Measurements from ENCODE around the gene PLCG2. TPM values are rescaled to one million over a fixed set of nuclear protein-coding genes. Genes with fewer than 3 reads are reported as not detected.
"Not testable (repeated sequence)": the region's sequence is repeated elsewhere in the genome, so short reads cannot be mapped to it uniquely, and the experiment has no call there.

The PLCG2 gene
- total RNA-seq, 2 experiments from 2014 or later = 7.0 to 7.6 TPM

DNA sequence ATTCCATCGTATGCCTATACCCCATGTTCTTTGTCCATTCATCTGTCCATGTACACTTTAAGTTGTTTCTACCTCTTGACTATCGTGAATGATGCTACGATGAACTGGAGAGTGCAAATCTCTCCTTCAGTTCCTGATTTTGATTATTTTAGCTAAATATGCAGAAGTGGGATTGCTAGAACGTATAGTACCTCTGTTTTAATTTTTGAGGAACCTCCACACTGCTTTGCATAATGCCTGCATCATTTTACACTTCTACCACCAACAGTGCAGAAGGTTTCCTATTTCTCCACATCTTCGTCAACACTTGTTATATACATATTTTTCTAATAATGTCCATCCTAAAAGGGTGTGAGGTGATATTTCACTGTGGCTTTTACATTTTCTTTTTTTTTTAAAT is 188.3 kb downstream of the PLCG2 start:
- Mint-ChIP-seq H3K27me3 (peaks cover 31% of the 10 kb centered on the region), H3K4me1 (no peaks in the 10 kb centered on the region), H3K4me3 (no peak overlapping the region), H3K9me3 (ENCODE audit: low read depth) (peaks cover 11% of the 10 kb centered on the region), H3K27ac (no peak overlapping the region), H3K36me3 (ENCODE audit: low read depth) (no peaks in the 10 kb centered on the region)
- intact Hi-C loops (cut with DNase I, micrococcal nuclease) = no loop called here
- ATAC-seq = no peak
- no peak for DNase-seq
- ChIA-PET CTCF (no interaction called here), POLR2A (no interaction called here)

DNA sequence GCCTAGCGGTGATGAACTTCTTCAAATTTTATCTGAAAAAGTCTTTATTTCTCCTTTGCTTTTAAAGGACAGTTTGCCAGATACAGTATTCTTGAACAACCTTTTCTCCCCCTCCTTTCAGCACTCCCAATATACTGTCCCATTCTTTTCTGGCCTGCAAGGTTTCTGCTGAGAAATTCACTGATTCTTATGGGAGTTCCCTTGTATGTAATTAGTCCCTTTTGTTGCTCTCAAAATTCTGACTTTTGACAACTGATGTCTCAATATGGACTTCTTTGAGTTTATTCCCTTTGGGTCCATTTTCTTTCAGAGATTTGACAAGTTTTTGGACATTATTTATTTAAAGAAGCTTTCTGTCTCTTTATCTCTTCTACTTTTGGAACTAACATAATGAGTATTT is 192.8 kb downstream of the PLCG2 start:
- no peak for ATAC-seq
- intact Hi-C loops (cut with DNase I, micrococcal nuclease) = no loop called here
- H3K4me1 Mint-ChIP-seq = no peaks in the 10 kb centered on the region
- H3K4me3 Mint-ChIP-seq = no peak overlapping the region
- no peak overlapping the region for H3K27ac Mint-ChIP-seq
- peaks cover 21% of the 10 kb centered on the region for H3K27me3 Mint-ChIP-seq
- peaks cover 2% of the 10 kb centered on the region for H3K36me3 Mint-ChIP-seq (ENCODE audit: low read depth)
- CTCF ChIA-PET = interaction anchor here (0.6 kb wide), 1 partner anchor 258 kb away, joined by 3 read pairs; no protein-coding TSS in a partner anchor
- peaks cover 13% of the 10 kb centered on the region for H3K9me3 Mint-ChIP-seq (ENCODE audit: low read depth)
- DNase-seq = no peak
- POLR2A ChIA-PET = no interaction called here

DNA sequence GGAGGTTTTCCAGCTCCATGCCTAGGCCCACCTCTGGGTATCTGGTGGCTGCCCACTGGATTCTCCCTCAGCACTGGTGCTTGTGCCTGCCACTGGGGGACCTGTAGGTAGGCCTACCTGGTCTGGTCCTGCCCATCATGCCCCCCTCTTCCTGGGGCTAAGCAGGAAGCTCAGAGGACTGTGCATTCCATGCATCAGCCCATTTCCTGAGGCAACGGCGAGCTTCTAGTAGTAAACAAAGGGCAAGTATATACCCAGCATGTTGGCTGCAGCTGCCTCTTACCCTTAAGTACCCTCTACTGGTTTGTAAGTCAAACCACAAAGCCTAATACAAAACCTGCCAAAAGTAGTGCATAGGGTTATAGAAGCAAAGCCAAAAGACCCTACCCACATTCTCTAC is 194.6 kb downstream of the PLCG2 start:
- ChIA-PET POLR2A (no interaction called here), CTCF (interaction anchor here (0.8 kb wide), 1 partner anchor 256 kb away, joined by 3 read pairs; no protein-coding TSS in a partner anchor)
- H3K4me3 Mint-ChIP-seq = no peak overlapping the region
- peaks cover 2% of the 10 kb centered on the region for H3K36me3 Mint-ChIP-seq (ENCODE audit: low read depth)
- intact Hi-C loops (cut with DNase I, micrococcal nuclease) = no loop called here
- no peaks in the 10 kb centered on the region for H3K4me1 Mint-ChIP-seq
- ATAC-seq (no peak), DNase-seq (no peak)
- H3K27ac Mint-ChIP-seq = no peak overlapping the region
- peaks cover 15% of the 10 kb centered on the region for H3K27me3 Mint-ChIP-seq
- peaks cover 16% of the 10 kb centered on the region for H3K9me3 Mint-ChIP-seq (ENCODE audit: low read depth)

DNA sequence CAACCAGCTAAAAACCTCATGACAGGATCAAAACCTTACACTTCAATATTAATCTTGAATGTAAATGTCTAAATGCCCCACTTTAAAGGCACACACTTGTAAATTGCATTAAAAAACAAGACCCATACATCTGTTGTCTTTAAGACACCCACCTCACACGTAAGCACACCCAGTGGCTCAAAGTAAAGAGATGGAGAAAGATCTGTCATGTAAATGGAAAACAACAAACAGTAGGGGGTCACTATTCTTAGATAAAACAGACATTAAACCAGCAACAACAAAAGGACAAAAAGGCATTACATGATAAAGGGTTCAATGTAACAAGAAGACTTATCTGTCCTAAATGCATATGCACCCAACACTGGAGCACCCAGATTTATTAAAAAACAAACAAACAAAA is 196.5 kb downstream of the PLCG2 start:
- H3K27ac Mint-ChIP-seq = no peak overlapping the region
- intact Hi-C loops (cut with DNase I, micrococcal nuclease) = no loop called here
- H3K36me3 Mint-ChIP-seq (ENCODE audit: low read depth) = peaks cover 2% of the 10 kb centered on the region
- H3K27me3 Mint-ChIP-seq = peaks cover 10% of the 10 kb centered on the region
- peaks cover 15% of the 10 kb centered on the region for H3K9me3 Mint-ChIP-seq (ENCODE audit: low read depth)
- H3K4me1 Mint-ChIP-seq = no peaks in the 10 kb centered on the region
- H3K4me3 Mint-ChIP-seq = no peak overlapping the region
- CTCF ChIA-PET = no interaction called here
- ATAC-seq = no peak
- POLR2A ChIA-PET = no interaction called here
- no peak for DNase-seq

DNA sequence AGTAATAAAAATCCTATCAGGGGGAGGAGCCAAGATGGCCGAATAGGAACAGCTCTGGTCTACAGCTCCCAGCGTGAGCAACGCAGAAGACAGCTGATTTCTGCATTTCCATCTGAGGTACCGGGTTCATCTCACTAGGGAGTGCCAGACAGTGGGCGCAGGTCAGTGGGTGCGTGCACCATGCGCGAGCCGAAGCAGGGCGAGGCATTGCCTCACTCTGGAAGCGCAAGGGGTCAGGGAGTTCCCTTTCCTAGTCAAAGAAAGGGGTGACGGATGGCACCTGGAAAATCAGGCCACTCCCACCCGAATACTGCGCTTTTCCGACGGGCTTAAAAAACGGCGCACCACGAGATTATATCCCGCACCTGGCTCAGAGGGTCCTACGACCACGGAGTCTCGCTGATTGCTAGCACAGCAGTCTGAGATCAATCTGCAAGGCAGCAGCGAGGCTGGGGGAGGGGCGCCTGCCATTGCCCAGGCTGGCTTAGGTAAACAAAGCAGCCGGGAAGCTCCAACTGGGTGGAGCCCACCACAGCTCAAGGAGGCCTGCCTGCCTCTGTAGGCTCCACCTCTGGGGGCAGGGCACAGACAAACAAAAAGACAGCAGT is 198.3 kb downstream of the PLCG2 start:
- CTCF ChIA-PET; H3K27me3 Mint-ChIP-seq; ATAC-seq; H3K27ac Mint-ChIP-seq; H3K9me3 Mint-ChIP-seq (ENCODE audit: low read depth); POLR2A ChIA-PET; H3K4me1 Mint-ChIP-seq; DNase-seq; H3K36me3 Mint-ChIP-seq (ENCODE audit: low read depth); intact Hi-C loops (cut with DNase I, micrococcal nuclease); H3K4me3 Mint-ChIP-seq: not testable (repeated sequence)

DNA sequence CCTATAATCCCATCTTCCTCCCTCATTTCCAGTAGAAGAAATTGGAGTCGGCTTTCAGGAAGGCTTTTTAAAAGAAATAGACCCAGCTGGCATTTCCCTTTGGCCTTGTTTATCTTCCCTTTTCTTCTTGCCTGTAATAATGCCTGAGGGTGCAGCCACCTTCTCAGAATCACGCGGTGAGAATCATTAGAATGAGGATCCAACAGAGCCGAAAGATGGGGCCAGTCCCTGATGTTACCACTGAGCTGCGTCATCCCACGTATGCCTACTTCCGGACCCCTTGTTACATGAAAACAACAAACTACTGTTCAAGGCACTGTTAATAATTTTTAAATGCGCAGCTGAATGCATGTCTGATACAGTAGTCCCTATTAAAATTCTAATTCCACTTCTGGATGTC is 208.0 kb downstream of the PLCG2 start:
- Mint-ChIP-seq H3K27ac (no peak overlapping the region), H3K36me3 (ENCODE audit: low read depth) (no peaks in the 10 kb centered on the region), H3K4me1 (no peaks in the 10 kb centered on the region), H3K27me3 (peaks cover 6% of the 10 kb centered on the region), H3K9me3 (ENCODE audit: low read depth) (no peaks in the 10 kb centered on the region), H3K4me3 (no peak overlapping the region)
- DNase-seq (no peak), ATAC-seq (no peak)
- POLR2A ChIA-PET = no interaction called here
- intact Hi-C loops (cut with DNase I, micrococcal nuclease) = no loop called here
- CTCF ChIA-PET = interaction anchor here (0.6 kb wide), 1 partner anchor 500 kb away, joined by 3 read pairs; no protein-coding TSS in a partner anchor

DNA sequence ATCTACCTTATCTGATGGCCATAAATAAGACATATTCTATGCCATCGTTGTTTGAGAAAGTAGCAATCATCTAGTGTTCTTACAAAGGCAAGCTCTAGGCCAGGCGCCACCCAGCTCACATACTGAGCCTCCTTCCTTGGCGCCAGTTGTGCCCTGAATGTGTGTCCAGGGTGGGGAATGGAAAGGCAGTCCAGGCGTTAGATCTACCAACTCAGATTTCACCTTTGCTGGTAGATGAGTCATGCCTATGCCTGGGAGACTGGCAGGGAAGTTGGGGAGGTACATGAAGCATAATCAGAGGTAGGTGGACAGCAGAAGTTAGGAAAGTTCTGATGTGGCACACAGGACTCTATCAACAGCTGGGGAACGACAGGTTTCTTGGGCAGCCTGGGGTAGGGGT is 208.6 kb downstream of the PLCG2 start:
- ATAC-seq (no peak), DNase-seq (no peak)
- Mint-ChIP-seq H3K4me3 (no peak overlapping the region), H3K27me3 (peaks cover 6% of the 10 kb centered on the region), H3K4me1 (no peaks in the 10 kb centered on the region), H3K36me3 (ENCODE audit: low read depth) (no peaks in the 10 kb centered on the region), H3K9me3 (ENCODE audit: low read depth) (no peaks in the 10 kb centered on the region), H3K27ac (no peak overlapping the region)
- ChIA-PET CTCF (interaction anchor here (0.6 kb wide), 1 partner anchor 500 kb away, joined by 3 read pairs; no protein-coding TSS in a partner anchor), POLR2A (no interaction called here)
- intact Hi-C loops (cut with DNase I, micrococcal nuclease) = no loop called here

DNA sequence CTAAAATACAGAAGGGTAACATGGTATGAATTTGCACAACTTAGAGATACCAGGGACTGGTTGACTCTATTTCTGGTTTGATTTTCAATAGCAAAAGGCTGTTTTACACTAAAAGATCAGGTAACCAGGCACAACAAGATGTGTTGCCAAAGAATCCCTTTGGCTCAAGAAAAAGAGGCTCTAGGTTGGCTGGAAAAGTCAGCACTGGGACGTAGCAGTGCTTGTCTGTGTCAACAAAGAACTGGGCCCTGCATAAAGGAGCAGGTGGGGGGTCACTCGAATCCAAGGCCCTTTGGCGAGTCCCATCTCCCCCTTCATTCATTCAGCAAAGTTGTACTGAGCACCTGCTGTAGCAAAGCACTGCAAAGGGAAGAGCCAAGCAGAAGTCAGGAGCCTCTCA is 213.8 kb downstream of the PLCG2 start:
- no peak overlapping the region for H3K27ac Mint-ChIP-seq
- no peaks in the 10 kb centered on the region for H3K27me3 Mint-ChIP-seq
- POLR2A ChIA-PET = no interaction called here
- H3K4me1 Mint-ChIP-seq = no peaks in the 10 kb centered on the region
- intact Hi-C loops (cut with DNase I, micrococcal nuclease) = no loop called here
- ATAC-seq (no peak), DNase-seq (no peak)
- H3K4me3 Mint-ChIP-seq = no peak overlapping the region
- peaks cover 2% of the 10 kb centered on the region for H3K36me3 Mint-ChIP-seq (ENCODE audit: low read depth)
- H3K9me3 Mint-ChIP-seq (ENCODE audit: low read depth) = no peaks in the 10 kb centered on the region
- CTCF ChIA-PET = no interaction called here

DNA sequence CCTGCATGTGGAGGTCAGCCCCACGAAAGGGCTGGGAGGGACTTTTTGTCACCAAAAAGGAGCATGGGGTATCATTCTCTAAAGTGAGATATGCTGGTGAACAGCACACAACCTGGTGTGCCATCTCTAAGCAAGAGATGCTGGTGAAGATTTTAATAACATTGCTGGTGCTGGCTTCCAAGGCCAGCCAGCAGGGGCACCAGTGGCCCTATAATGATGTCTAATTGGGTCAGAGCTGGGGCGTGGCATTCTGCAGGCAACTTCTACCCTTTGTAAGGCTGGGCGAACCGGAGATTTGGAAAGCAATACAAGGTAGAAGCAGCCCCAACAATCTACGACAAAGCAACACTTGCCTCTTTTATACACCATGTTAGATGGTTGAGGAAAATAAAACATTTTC is 215.4 kb downstream of the PLCG2 start:
- Mint-ChIP-seq H3K4me1 (no peaks in the 10 kb centered on the region), H3K27me3 (no peaks in the 10 kb centered on the region), H3K36me3 (ENCODE audit: low read depth) (peaks cover 10% of the 10 kb centered on the region), H3K9me3 (ENCODE audit: low read depth) (no peaks in the 10 kb centered on the region), H3K4me3 (no peak overlapping the region), H3K27ac (no peak overlapping the region)
- peak; percentile 42 for ATAC-seq
- peak; percentile 17 for DNase-seq
- POLR2A ChIA-PET = no interaction called here
- intact Hi-C loops (cut with DNase I, micrococcal nuclease) = no loop called here
- CTCF ChIA-PET = interaction anchor here (0.7 to 1.3 kb wide), 2 partner anchors 51 to 236 kb away, joined by 3 to 5 read pairs; no protein-coding TSS in a partner anchor

DNA sequence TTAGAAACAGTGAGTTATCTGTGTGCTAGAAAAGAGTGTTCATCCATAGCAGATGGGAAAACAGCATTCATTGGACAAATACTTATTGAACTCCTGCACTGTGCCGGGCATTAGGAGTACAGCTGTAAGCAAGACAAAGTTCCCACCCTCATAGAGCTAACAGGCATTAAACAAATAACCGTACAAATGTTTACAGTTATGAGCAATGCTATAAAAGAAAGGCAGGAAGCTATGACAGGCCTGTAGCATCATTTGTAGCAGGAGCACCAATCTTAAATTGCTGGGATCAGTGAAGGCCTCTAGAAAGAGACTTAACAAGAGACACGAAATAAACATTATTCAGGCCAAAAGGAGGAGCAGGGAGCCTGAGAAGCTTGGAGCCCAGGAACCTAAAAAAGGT is 216.6 kb downstream of the PLCG2 start:
- peaks cover 16% of the 10 kb centered on the region for H3K36me3 Mint-ChIP-seq (ENCODE audit: low read depth)
- ChIA-PET CTCF (no interaction called here), POLR2A (interaction anchor here (0.7 kb wide), 1 partner anchor 229 kb away, joined by 3 read pairs; no protein-coding TSS in a partner anchor)
- H3K4me3 Mint-ChIP-seq = no peak overlapping the region
- intact Hi-C loops (cut with DNase I, micrococcal nuclease) = no loop called here
- no peaks in the 10 kb centered on the region for H3K4me1 Mint-ChIP-seq
- H3K27me3 Mint-ChIP-seq = no peaks in the 10 kb centered on the region
- ATAC-seq (no peak), DNase-seq (no peak)
- H3K27ac Mint-ChIP-seq = no peak overlapping the region
- H3K9me3 Mint-ChIP-seq (ENCODE audit: low read depth) = no peaks in the 10 kb centered on the region

DNA sequence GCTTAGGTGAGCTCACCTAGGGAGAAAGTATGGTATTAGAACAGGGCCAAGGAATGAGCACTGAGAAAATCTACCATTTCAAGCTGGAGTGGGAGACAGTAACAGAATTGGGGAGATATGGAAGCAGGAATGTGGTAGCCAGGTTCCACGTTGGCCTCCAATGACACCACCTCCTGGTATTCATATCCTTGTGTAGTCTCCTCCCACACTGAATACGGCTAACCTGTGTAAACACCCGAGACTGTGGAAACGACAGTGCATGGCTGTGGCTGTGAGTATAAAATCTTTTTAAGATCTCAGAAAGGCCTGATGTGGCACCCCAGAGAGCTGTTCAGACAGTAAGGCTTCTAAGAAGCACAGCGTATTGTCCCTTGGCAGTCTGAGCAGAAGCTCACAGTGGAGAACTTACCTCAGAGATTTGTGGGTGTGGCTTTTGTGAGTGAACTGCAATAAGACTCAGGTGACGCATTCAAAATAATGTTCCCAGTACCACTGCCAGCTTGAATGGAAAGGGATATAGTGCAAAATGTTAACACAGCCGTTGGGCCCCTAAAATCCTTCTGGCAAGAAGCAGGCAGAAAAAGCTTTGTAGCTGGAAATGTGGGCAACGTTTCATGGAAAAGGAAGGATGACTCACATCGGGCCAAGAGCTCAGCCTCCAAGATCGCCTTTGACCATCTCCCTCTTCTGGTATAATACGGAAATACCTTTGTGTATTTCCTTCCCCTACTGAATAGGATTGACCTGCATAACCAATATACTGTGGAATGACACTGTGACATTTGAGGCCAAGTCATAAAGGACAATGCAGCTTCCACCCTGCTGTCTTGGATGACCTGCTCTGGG is 217.8 kb downstream of the PLCG2 start:
- H3K4me1 Mint-ChIP-seq = peaks cover under 1% of the 10 kb centered on the region
- H3K27me3 Mint-ChIP-seq = no peaks in the 10 kb centered on the region
- ChIA-PET POLR2A (no interaction called here), CTCF (interaction anchor here (0.5 kb wide), 2 partner anchors 148 to 1079 kb away, joined by 3 read pairs; no protein-coding TSS in a partner anchor)
- H3K9me3 Mint-ChIP-seq (ENCODE audit: low read depth) = no peaks in the 10 kb centered on the region
- ATAC-seq (no peak), DNase-seq (no peak)
- no peak overlapping the region for H3K4me3 Mint-ChIP-seq
- H3K27ac Mint-ChIP-seq = no peak overlapping the region
- intact Hi-C loops (cut with DNase I, micrococcal nuclease) = no loop called here
- H3K36me3 Mint-ChIP-seq (ENCODE audit: low read depth) = peaks cover 24% of the 10 kb centered on the region

DNA sequence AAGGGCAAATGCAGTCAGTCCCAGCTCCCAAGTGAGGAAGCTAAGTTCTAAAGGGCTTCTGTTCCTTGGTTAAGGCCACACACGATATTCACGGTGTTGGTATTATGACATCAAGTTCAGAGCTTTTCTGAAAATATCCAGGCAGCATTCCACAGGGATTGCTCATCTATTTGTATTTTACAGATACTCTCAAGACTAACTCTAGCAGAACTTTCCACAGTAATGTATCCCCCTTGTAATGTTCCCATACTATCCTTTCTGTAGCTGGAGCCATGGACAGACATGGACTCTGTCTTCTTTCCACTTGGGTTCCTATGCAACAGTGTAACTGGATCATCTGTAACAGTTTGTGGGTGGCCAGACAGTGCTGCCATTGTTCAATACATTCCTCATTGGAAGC is 218.6 kb downstream of the PLCG2 start:
- Mint-ChIP-seq H3K4me3 (no peak overlapping the region), H3K36me3 (ENCODE audit: low read depth) (peaks cover 26% of the 10 kb centered on the region), H3K27ac (no peak overlapping the region), H3K4me1 (peaks cover 5% of the 10 kb centered on the region), H3K9me3 (ENCODE audit: low read depth) (no peaks in the 10 kb centered on the region), H3K27me3 (no peaks in the 10 kb centered on the region)
- intact Hi-C loops (cut with DNase I, micrococcal nuclease) = no loop called here
- DNase-seq (no peak), ATAC-seq (no peak)
- CTCF ChIA-PET = interaction anchor here (0.5 to 0.6 kb wide), 2 partner anchors 177 to 1080 kb away, joined by 3 to 4 read pairs; no protein-coding TSS in a partner anchor
- POLR2A ChIA-PET = no interaction called here
